Measurements from ENCODE around the gene ATXN7.

ATXN7 gene

GRCh38 chr3:63864008-63864964 lies 619 bp downstream of the ATXN7 start:
- no peak for DNase-seq

- no peak for DNase-seq
Measured at GRCh38 chr3:63864965-63865327, 1.3 kb downstream of the ATXN7 start.

DNA sequence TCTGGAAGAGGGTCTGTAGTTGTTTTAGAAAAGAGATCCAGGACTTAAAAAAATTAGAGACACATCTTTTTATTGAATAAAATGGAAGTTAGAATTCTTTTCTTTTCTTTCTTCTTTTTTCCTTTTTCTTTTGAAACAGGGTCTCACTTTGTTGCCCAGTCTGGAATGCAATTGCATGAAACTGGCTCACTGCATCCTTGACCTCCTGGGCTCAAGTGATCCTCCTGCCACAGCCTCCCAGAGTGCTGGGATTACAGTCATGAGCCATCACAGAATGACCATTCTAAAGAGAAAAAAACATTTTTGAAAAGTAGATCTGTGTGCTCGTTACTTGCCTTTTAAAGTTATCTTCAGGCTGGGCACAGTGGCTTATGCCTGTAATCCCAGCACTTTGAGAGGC lies 3.6 kb downstream of the ATXN7 start:
- no peak for DNase-seq

- DNase-seq: no peak
Measured at GRCh38 chr3:63869940-63870614, 6.4 kb downstream of the ATXN7 start.

GRCh38 chr3:63870615-63871005 lies 6.9 kb downstream of the ATXN7 start:
- DNase-seq: no peak

DNA sequence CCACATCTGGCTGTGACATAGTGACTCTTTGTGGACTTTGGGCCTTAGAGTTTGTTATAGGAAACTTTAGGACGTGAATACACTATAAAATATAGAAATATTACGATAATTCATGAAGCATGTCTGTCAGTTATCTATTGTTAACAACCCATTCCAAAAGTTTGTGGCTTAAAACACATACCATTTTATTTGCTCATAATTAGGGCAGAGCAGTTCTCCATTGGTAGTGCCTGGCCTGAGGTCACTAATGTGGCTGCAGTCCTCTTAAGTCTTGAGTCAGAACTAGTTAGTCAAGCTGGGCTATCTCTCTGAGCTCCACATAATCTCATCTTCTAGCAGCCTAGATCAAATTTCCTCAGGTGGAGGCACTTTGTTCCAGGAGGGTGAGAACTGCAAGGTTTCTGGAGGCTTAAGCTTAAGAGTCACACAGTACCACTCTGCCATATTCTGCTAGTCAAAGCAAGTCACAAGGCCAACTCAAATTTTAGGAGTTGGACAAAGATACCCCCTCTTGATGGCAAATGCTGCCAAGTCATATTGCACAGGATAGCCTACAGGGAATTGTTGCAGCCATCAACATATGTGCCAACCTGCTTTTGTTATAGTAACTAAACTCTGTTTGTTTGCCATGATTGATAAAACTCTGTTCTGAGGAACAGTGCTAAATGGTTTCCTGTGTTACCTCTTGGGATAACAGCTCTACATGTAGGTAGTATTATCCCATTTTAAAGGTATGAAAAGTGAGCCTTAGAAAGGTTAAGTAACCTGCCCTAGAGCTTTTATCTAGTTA lies 8.7 kb downstream of the ATXN7 start:
- DNase-seq: peak; percentile 23

DNA sequence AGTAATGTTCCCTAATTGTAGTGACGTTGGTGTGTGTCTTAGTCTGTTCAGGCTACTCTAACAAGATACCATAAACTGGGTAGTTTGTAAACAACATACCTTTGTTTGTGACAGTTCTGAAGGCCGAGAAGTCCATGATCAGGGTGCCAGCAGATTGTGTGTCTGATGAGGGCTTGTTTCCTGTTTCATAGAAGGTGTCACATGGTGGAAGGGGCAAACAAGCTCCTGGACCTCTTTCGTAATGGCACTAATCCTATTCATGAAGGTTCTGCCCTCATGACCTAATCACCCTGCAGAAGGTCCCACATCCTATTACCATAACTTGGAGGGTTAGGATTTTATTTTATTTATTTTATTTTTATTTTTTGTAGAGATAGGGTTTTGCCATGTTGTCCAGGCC lies 11.1 kb downstream of the ATXN7 start:
- DNase-seq: no peak

DNA sequence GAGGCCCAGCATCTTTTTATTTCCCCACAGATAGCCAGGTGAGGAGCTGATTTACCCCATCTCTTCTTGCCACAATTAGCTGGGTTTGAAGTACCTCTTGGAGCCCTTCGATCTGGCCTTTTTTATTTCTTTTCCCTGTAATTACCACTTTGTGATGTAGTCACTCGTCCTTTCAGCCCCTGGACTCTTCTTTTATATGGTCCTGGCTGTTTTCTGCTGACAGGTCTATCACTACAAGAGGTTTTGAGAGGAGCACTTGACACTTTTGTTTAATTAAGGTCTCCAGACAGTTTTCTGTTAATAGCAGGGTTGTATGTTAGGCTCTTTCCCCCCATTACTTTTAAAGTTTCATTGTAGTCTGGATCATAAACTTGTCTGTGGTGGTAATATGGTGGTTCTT lies 11.8 kb downstream of the ATXN7 start:
- DNase-seq: no peak

DNA sequence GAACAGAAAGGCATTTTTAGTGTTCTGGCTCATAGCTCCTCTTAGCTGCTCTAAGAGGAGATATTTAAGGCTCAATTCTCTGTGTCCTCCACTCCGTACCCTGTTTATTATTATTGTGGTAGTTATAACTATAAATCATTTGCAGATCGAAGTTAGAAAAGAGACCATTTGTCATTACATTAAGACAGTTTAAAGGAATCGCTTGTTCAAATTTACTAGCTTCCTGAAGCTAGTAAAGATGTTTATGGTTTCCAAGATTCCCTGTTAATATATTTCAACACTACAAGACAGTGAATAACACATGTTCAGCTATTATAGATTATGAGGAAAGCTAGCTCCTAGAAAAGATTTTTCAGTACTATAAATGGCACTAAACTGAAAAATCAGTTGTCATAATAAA lies 12.6 kb downstream of the ATXN7 start:
- no peak for DNase-seq

DNA sequence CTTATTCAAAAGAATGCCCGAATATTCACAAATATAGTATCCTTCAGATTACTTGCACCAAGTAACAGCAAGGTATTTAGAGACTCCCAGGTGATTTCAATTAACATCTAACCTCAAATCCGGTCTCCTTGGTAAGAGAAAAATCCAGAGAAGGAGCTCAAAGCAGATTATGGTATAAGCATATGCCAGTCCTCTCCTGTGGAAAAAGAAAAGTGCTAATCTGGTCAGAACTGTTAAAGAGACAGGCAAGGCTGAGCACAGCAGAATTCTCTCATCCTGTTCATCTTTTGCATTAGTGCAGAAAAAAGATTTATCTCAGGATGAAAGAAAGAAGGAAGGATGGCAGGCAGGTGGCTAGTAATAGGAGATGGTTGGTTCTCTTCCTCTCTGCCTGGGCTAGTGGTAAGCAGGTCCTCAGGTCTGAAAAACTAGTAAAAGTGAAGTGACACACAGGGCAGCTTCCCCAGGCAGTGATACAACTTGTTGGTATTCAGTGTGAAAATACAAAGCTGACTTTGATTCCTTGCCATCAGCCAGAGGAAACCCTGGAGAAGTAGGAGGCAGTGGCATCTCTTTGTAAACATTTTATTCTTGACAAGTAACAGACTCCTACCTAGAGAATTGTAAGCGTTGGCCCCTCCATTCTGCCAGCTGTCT lies 14.2 kb downstream of the ATXN7 start:
- DNase-seq: no peak

- no peak for DNase-seq
Measured at GRCh38 chr3:63878394-63879060, 14.9 kb downstream of the ATXN7 start.

DNA sequence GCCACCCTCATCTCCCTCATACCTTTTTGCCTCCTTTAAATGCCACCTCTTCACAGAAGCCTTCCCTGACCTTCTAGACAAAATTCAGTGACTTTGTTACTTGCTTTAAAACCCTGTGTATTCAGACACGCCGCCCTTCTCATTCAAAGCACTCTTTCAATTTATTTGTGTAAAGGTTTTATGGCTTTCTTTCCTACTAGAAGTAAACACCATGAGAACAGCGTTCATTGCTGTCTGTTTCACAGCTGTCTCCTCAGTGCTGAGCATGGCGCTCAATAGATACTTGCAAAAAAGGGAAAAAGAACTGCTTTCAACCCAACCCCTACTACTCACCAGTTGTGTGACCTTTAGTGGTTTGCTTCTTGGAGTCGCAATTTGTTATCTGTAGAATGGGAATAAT lies 17.0 kb downstream of the ATXN7 start:
- DNase-seq: no peak

DNA sequence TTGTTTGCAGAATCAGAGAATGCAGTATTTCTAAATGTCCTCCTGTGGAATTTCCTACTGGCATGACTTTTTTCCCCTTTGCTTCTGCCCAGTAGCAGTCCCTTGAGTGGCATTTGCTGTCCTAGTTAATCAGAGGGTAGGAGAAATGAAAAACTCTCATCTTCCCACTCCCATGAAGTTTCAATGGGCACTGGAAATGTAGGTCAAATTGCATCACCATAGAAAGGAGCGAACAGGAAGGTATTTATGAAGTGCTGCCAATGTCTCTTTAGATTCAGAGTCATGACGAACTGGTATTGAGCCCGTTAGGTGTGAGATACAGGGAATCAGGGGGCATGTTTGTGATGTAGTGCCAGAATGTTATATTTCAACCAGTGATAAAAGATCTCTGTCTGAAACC lies 23.2 kb downstream of the ATXN7 start:
- no peak for DNase-seq

GRCh38 chr3:63891518-63891917 lies 27.9 kb downstream of the ATXN7 start:
- no peak for DNase-seq

DNA sequence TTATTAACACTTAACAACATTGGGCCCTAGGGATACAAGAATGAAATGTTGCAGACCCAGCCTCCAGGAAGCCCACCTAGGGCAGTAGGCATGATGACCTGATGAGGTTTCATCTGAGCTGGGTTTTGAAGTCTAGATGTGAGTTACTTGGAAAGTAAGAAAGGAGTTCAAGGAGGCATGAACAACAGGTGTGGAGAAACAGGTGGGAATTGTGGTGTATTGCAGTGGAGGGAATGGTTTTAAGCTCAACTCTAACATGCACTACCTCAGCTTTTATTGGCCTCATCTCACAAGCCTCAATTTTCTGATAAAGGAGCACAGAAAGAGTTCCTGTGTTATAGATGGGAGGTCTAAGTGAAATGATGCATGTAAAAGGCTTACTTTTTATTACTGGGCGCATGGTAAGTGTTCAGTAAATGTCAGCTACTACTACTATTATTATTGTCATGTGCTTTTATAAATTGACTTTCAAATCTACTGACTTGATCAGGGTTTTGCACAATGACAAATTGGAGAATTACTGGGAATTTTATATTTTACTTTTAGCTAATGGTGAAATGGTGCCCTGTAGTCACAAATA lies 29.2 kb downstream of the ATXN7 start:
- no peak for DNase-seq

- DNase-seq: no peak
Measured at GRCh38 chr3:63895422-63896189, 31.9 kb downstream of the ATXN7 start.

DNA sequence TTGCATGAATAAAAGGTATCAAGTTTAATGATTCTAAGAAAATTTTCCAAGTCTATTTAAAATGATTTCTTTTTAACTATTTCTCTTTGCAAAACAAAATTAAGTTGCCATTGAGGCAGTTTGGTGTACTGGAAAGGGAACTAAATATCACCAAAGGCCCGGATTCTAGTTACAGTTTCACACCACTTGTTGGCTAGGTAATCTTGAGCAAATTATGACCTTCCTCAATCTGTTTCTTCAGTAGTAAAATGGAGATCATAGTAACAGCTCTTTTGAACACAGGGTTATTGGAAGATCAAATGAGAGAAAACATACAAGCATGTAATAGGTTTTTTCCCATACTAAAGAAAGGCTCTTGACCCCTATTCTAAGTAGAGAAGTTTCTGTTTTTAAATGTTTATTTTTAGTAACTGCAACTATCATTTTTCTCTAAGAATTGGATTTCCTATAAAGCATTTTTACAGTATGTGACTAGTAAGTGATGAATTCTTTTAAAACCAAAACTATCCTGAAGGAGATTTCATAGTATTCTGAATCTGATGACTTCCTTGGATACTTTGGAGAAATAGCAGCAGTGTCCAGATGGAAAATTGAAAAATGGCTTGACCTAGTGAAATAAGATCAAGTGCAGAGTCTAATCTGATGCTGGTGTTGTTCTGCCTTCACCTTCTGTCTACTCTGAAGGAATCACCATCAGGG lies 32.8 kb downstream of the ATXN7 start:
- no peak for DNase-seq

DNA sequence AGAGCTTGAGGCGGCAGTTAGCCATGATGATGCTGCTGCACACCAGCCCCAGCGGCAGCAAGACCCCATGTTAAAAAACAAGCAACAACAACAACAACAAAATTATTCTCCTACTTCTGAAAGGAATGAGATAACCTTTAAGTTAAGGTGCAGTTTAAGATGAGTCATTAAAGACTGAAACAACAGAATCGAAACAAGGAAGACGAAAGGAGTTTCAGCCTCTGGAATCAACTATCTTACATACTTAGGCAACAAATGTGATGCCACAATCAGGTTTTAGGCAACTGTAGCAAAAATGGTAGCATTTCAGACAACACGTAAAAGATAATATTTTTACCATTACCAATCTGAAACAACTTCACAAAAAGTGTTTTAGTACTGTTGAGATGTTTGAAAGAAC lies 36.3 kb downstream of the ATXN7 start:
- no peak for DNase-seq

GRCh38 chr3:63900459-63900858 lies 36.8 kb downstream of the ATXN7 start:
- DNase-seq: no peak

Measured in T1000 (cell line).